ENCODE measurements around the gene CAMK4.

GRCh38 chr5:111385051-111385450 lies 160.9 kb downstream of the CAMK4 start:
- TF ChIP-seq CTCF (tag by site-specific recombination; IDR thresholded peaks at IDR 0.05) = no peak
- TF ChIP-seq ZFP37 (tag by site-specific recombination; IDR thresholded peaks at IDR 0.05) = no peak
- TF ChIP-seq PATZ1 (tag by site-specific recombination; IDR thresholded peaks at IDR 0.05) = no peak
- TF ChIP-seq ZBTB49 (tag by site-specific recombination; IDR thresholded peaks at IDR 0.05; ENCODE audit: low read depth) = no peak
- TF ChIP-seq ZNF514 (tag by site-specific recombination; IDR thresholded peaks at IDR 0.05) = no peak

Data from HEK293 (cell line).